Measurements from ENCODE around the gene MILR1. TPM values are rescaled to one million over a fixed set of nuclear protein-coding genes. Genes with fewer than 3 reads are reported as not detected.
"Not testable (repeated sequence)": the region's sequence is repeated elsewhere in the genome, so short reads cannot be mapped to it uniquely, and the experiment has no call there.

Gene MILR1
- total RNA-seq, 1 donor from 2014 or later, result 0.28 TPM

DNA sequence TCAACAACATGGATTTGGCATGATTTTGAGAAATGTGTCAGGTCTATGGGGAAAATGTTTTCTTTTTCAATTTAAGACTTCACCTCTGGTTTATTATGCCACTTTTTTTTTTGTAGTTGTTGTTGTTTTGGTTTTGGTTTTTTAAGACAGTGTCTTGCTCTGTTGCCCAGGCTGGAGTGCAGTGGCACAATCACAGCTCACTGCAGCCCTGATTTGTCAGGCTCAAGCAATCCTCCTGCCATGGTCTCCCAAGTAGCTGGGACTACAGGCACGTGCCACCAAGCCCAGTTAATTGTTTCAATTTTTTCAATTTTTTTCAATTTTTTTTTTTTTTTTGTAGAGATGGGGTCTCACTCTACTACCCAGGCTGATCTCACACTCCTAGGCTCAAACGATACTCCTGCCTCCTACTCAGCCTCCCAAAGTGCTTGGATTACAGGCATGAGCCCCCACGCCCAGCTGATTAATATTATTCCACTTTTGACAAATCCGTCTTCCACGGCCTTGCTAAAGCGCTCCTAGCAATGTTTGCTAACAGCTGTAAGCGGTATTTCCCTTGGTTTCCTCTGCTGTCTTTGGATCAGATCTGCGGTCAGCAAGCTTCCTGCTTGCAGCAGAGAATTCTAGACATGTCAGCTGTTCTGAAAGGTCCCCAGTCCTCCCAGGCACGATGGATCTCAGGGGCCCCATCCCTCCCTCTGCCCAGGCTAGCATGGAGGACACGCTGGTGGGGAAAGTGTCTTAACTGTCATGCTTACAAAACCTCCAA lies 7.0 kb upstream of the MILR1 start:
- H3K4me1 Mint-ChIP-seq, result peaks cover 25% of the 10 kb centered on the region
- intact Hi-C loops (cut with micrococcal nuclease), result no loop called here
- H3K9me3 Mint-ChIP-seq, result peaks cover 22% of the 10 kb centered on the region
- H3K27ac Mint-ChIP-seq, result peak overlapping the region; percentile 82
- H3K4me3 Mint-ChIP-seq, result peak overlapping the region; percentile 77
- no peaks in the 10 kb centered on the region for H3K27me3 Mint-ChIP-seq
- peaks cover 16% of the 10 kb centered on the region for H3K36me3 Mint-ChIP-seq (ENCODE audit: low read depth)
- DNase-seq, result peak; percentile 84

- intact Hi-C loops (cut with micrococcal nuclease), result no loop called here
- peaks cover 16% of the 10 kb centered on the region for H3K9me3 Mint-ChIP-seq
- H3K27ac Mint-ChIP-seq, result peak overlapping the region; percentile 82
- H3K4me1 Mint-ChIP-seq, result peaks cover 31% of the 10 kb centered on the region
- DNase-seq, result peak; percentile 68
- H3K36me3 Mint-ChIP-seq (ENCODE audit: low read depth), result peaks cover 14% of the 10 kb centered on the region
- H3K27me3 Mint-ChIP-seq, result no peaks in the 10 kb centered on the region
- H3K4me3 Mint-ChIP-seq, result peak overlapping the region; percentile 77
These were observed 6.4 kb upstream of the MILR1 start for GRCh38 chr17:64442541-64442971.

GRCh38 chr17:64443086-64443760 lies 5.7 kb upstream of the MILR1 start:
- peaks cover 12% of the 10 kb centered on the region for H3K36me3 Mint-ChIP-seq (ENCODE audit: low read depth)

DNA sequence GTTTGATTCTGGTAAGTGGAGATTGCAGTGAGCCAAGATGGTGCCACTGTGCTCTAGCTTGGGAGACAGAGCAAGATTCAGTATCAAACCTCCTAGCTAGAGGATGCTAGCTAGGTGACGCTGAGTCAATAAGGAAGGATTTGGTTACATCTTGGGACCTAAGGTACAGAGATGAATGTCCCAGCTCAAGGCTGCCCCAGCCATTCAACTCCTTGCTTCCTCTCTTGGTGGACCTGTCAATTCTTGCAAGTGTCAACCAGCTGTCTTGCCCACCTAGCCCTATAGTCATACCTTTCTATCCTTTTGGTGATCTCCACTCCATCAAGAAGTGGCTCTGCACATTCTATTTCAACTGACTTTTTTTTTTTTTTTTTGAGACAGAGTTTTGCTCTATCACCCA lies 1.4 kb upstream of the MILR1 start:
- Mint-ChIP-seq H3K4me1 (peaks cover 28% of the 10 kb centered on the region), H3K36me3 (ENCODE audit: low read depth) (no peaks in the 10 kb centered on the region), H3K9me3 (no peaks in the 10 kb centered on the region), H3K27ac (no peak overlapping the region), H3K27me3 (no peaks in the 10 kb centered on the region), H3K4me3 (no peak overlapping the region)
- DNase-seq, result no peak
- intact Hi-C loops (cut with micrococcal nuclease), result no loop called here

More at GRCh38 chr17:64443086-64443760, 5.7 kb upstream of the MILR1 start:
- Mint-ChIP-seq H3K9me3 (peaks cover 13% of the 10 kb centered on the region), H3K4me1 (peaks cover 32% of the 10 kb centered on the region), H3K4me3 (no peak overlapping the region), H3K27me3 (no peaks in the 10 kb centered on the region), H3K27ac (peak overlapping the region; percentile 15)
- intact Hi-C loops (cut with micrococcal nuclease), result no loop called here
- DNase-seq, result no peak

GRCh38 chr17:64449545-64449944 lies 630 bp downstream of the MILR1 start:
- Mint-ChIP-seq H3K4me1 (peaks cover 16% of the 10 kb centered on the region), H3K4me3 (no peak overlapping the region), H3K27me3 (no peaks in the 10 kb centered on the region), H3K27ac (no peak overlapping the region), H3K36me3 (ENCODE audit: low read depth) (no peaks in the 10 kb centered on the region), H3K9me3 (no peaks in the 10 kb centered on the region)
- DNase-seq, result no peak
- intact Hi-C loops (cut with micrococcal nuclease), result no loop called here

GRCh38 chr17:64455993-64456885 lies 7.3 kb downstream of the MILR1 start:
- intact Hi-C loops (cut with micrococcal nuclease), result no loop called here
- Mint-ChIP-seq H3K4me3 (no peak overlapping the region), H3K36me3 (ENCODE audit: low read depth) (no peaks in the 10 kb centered on the region), H3K27ac (peak overlapping the region; percentile 72), H3K4me1 (peaks cover 4% of the 10 kb centered on the region), H3K27me3 (no peaks in the 10 kb centered on the region), H3K9me3 (no peaks in the 10 kb centered on the region)
- no peak for DNase-seq

- DNase-seq, result no peak
- no peak overlapping the region for H3K4me3 Mint-ChIP-seq
- peaks cover 4% of the 10 kb centered on the region for H3K4me1 Mint-ChIP-seq
- intact Hi-C loops (cut with micrococcal nuclease), result no loop called here
- no peaks in the 10 kb centered on the region for H3K9me3 Mint-ChIP-seq
- H3K27ac Mint-ChIP-seq, result no peak overlapping the region
- no peaks in the 10 kb centered on the region for H3K36me3 Mint-ChIP-seq (ENCODE audit: low read depth)
- H3K27me3 Mint-ChIP-seq, result no peaks in the 10 kb centered on the region
These were observed 8.2 kb downstream of the MILR1 start for GRCh38 chr17:64457156-64457555.

DNA sequence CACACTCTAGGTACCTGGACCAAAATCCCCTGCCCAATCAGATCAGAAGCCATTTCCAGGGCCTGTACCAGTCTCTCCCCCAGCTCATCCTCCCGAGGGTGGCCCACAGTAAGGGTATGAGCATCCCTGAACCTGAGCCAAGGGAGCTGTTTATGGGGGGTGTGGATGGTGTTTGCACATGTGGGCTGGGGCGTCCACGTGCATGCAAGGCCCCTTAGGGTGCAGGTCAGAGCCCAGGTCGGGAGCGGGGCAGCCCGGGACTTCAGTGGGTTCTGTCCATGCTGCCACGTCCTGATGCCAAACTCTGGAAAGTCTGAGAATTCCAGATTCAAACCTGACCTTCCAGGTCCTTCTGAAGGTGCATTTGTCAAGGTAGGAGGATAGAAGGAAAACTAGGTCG lies 9.8 kb downstream of the MILR1 start:
- peaks cover 4% of the 10 kb centered on the region for H3K4me1 Mint-ChIP-seq
- intact Hi-C loops (cut with micrococcal nuclease), result no loop called here
- no peaks in the 10 kb centered on the region for H3K36me3 Mint-ChIP-seq (ENCODE audit: low read depth)
- no peak overlapping the region for H3K4me3 Mint-ChIP-seq
- DNase-seq, result no peak
- no peaks in the 10 kb centered on the region for H3K9me3 Mint-ChIP-seq
- peaks cover 3% of the 10 kb centered on the region for H3K27me3 Mint-ChIP-seq
- H3K27ac Mint-ChIP-seq, result no peak overlapping the region

DNA sequence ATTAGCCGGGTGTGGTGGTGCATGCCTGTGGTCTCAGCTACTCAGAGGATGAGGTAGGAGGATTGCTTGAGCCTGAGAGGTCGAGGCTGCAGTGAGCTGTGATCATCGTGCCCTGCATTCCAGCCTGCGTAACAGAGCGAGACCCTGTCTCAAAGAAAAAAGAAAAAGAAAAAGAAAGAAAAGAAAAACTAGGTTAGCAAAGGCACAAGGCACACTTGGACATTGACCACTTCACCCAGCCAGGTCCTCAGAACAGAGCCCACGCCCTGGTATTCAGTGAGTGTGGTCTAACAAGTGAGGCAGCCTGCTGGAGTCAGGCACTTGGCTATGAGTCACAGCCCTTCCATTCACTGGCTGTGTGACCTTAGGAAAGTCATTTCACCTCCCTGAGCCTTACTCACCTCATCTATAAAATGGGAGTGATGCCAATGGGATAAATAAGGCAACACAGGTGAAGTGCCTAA lies 10.4 kb downstream of the MILR1 start:
- Mint-ChIP-seq H3K36me3 (ENCODE audit: low read depth) (no peaks in the 10 kb centered on the region), H3K27ac (no peak overlapping the region), H3K27me3 (peaks cover 3% of the 10 kb centered on the region), H3K4me3 (no peak overlapping the region), H3K9me3 (no peaks in the 10 kb centered on the region), H3K4me1 (peaks cover 4% of the 10 kb centered on the region)
- intact Hi-C loops (cut with micrococcal nuclease), result no loop called here
- no peak for DNase-seq

DNA sequence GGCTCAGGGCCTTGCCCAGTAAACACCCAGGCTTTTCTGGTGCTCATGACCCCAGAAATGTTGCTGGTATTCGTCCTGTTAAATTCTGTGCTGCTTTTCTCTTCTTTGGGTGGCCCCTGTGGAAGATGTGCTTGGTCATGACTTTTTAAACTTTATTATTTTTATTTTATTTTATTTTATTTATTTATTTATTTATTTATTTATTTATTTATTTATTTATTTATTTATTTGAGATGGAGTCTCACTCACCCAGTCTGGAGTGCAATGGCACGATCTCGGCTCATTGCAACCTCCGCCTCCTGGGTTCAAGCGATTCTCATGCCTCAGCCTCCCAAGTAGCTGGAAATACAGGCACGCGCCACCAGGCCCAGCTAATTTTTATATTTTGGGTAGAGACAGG lies 10.9 kb downstream of the MILR1 start:
- intact Hi-C loops (cut with micrococcal nuclease); H3K36me3 Mint-ChIP-seq (ENCODE audit: low read depth); H3K4me3 Mint-ChIP-seq; H3K27me3 Mint-ChIP-seq; DNase-seq; H3K4me1 Mint-ChIP-seq; H3K9me3 Mint-ChIP-seq; H3K27ac Mint-ChIP-seq: not testable (repeated sequence)

- Mint-ChIP-seq H3K27me3 (peaks cover 5% of the 10 kb centered on the region), H3K9me3 (no peaks in the 10 kb centered on the region), H3K27ac (no peak overlapping the region), H3K4me3 (no peak overlapping the region), H3K36me3 (ENCODE audit: low read depth) (no peaks in the 10 kb centered on the region), H3K4me1 (peaks cover 4% of the 10 kb centered on the region)
- intact Hi-C loops (cut with micrococcal nuclease), result no loop called here
- no peak for DNase-seq
These were observed 12.0 kb downstream of the MILR1 start for GRCh38 chr17:64460955-64461354.

DNA sequence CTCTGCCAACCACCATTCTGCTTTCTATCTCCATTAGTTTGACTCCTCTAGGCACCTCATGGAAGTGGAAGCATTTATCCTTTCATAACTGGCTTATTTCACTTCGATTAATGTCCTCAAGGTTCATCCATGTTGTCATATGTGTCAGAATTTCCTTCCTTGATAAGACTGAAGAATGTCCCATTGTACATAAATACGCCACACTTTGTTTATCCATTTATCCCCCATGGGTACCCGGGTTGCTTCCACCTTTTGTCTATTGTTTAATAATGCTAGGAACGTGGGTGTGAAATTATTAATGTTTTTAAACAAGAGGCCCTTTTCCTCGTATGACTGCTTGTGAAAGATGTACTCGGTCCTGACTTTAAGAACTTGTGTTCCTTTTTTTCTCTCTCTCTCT lies 12.9 kb downstream of the MILR1 start:
- H3K9me3 Mint-ChIP-seq, result no peaks in the 10 kb centered on the region
- no peak for DNase-seq
- intact Hi-C loops (cut with micrococcal nuclease), result no loop called here
- no peak overlapping the region for H3K4me3 Mint-ChIP-seq
- H3K27me3 Mint-ChIP-seq, result peaks cover 5% of the 10 kb centered on the region
- no peaks in the 10 kb centered on the region for H3K36me3 Mint-ChIP-seq (ENCODE audit: low read depth)
- peaks cover 2% of the 10 kb centered on the region for H3K4me1 Mint-ChIP-seq
- H3K27ac Mint-ChIP-seq, result no peak overlapping the region

DNA sequence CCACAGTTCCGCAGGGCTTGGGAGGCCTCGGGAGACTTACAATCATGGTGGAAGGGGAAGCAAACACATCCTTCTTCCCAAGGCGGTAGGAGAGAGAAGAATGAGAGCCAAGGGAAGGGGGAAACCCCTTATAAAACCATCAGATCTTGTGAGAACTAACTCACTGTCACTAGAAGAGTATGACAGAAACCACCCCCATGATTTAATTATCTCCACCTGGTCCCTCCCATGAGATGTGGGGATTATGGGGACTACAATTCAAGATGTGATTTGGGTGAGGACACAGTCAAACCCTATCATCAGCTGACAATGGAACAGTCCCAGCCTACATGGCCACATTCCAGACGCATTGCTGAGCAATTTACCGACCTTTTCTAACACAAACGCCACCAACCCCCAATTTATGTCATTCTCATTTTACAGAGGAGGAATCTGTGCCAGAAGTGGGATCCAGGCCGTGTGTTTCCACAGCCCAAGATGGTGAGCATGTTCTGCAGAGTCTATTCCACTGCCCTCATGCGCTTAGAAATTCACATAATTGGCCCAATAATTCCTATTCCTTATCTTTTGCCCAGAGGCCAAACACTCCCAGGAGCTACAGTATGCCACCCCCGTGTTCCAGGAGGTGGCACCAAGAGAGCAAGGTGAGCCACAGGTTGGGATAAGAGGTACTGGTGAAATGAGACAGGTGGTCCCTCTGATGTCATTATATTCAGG lies 17.3 kb downstream of the MILR1 start:
- Mint-ChIP-seq H3K27ac (no peak overlapping the region), H3K27me3 (peaks cover 5% of the 10 kb centered on the region), H3K9me3 (no peaks in the 10 kb centered on the region), H3K4me1 (peaks cover 2% of the 10 kb centered on the region), H3K4me3 (no peak overlapping the region), H3K36me3 (ENCODE audit: low read depth) (no peaks in the 10 kb centered on the region)
- intact Hi-C loops (cut with micrococcal nuclease), result no loop called here
- DNase-seq, result no peak

Measured in activated CD4-positive, alpha-beta T cell treated with anti-CD3 and anti-CD28 coated beads, Interleukin-2, amount 10 ng/mL, durations not matched to agents 24 days and 14 days (primary cell).